A673 (cell line): Measurements from ENCODE around the gene NTN3. TPM values are rescaled to one million over a fixed set of nuclear protein-coding genes. Genes with fewer than 3 reads are reported as not detected.

Source experiments
- BruUV-seq: library from RNA; stranded (reverse); fragments of 400-500 nt; replicated peaks from 2 replicates; lab custom pipeline; 2021; lab: Mats Ljungman, UMichigan
- CTCF ChIA-PET: fragments of 300-600 bp; sonication (Branson Sonifier 250); formaldehyde crosslinking; loops from one replicate; lab custom pipeline; 2022; ENCODE audit warnings: antibody characterized with exemption; lab: Charles Lee
- POLR2A ChIA-PET: fragments of 300-600 bp; sonication (Branson Sonifier 250); formaldehyde crosslinking; loops from one replicate; lab custom pipeline; 2022; ENCODE audit warnings: antibody characterized with exemption; ENCODE audit not compliant: low non-redundant PET; lab: Charles Lee
- DNase-seq: peaks from one replicate; pipeline ENCODE4 v3.0.0-alpha.2; 2015; ENCODE audit warnings: low spot score
- H3K27ac ChIP-seq: fragments of 200-600 bp; sonication (generic); 2 replicates; pipeline ENCODE4 v1.5.1; 2016; ENCODE audit warnings: mixed run types, low read depth, mild to moderate bottlenecking, mixed read lengths, antibody characterized with exemption, low read length; ENCODE audit not compliant: poor library complexity, severe bottlenecking
- H3K27me3 ChIP-seq: fragments of 200-600 bp; sonication (generic); replicated peaks from 2 replicates; pipeline ENCODE4 v1.6.1; 2017; ENCODE audit warnings: mixed run types, low read depth, mild to moderate bottlenecking, mixed read lengths, antibody characterized with exemption, low read length; ENCODE audit not compliant: insufficient read depth, poor library complexity
- H3K36me3 ChIP-seq: fragments of 200-600 bp; sonication (generic); 2 replicates; pipeline ENCODE4 v1.6.1; 2016; ENCODE audit warnings: mixed run types, mild to moderate bottlenecking, mixed read lengths, antibody characterized with exemption, low read length; ENCODE audit not compliant: insufficient read depth, poor library complexity, severe bottlenecking
- H3K4me1 ChIP-seq: fragments of 200-600 bp; sonication (generic); 2 replicates; pipeline ENCODE4 v1.6.1; 2017; ENCODE audit warnings: mixed run types, mild to moderate bottlenecking, mixed read lengths, antibody characterized with exemption, low read length; ENCODE audit not compliant: insufficient read depth, poor library complexity, severe bottlenecking
- H3K4me3 ChIP-seq: fragments of 200-600 bp; sonication (generic); 2 replicates; pipeline ENCODE4 v1.5.1; 2016; ENCODE audit warnings: low read depth, mixed run types, mild to moderate bottlenecking, mixed read lengths, low read length; ENCODE audit not compliant: poor library complexity, severe bottlenecking
- H3K9me3 ChIP-seq: fragments of 200-600 bp; sonication (generic); 2 replicates; pipeline ENCODE4 v1.6.1; 2016; ENCODE audit warnings: mixed run types, low read depth, mild to moderate bottlenecking, mixed read lengths, antibody characterized with exemption, low read length; ENCODE audit not compliant: poor library complexity, severe bottlenecking
- EZH2 ChIP-seq: fragments of 200-600 bp; sonication (generic); IDR thresholded peaks from 2 replicates; pipeline ENCODE4 v1.6.1; 2017; ENCODE audit warnings: borderline replicate concordance, low read depth, mild to moderate bottlenecking, mixed read lengths, antibody characterized with exemption, low read length; ENCODE audit not compliant: poor library complexity, severe bottlenecking
- intact Hi-C: fragments of 100-400 bp; cut with micrococcal nuclease; formaldehyde crosslinking; loops from one replicate; pipeline ENCODE4 v1.10.0; 2022; ENCODE audit not compliant: unreplicated experiment
- microRNA-seq: library from miRNA; unstranded; fragments of <30 nt; microRNA quantifications from one replicate; pipeline ENCODE4 v1.2.0, GENCODE V29; 2021
- total RNA-seq: library from RNA; stranded (reverse); gene quantifications from 2 replicates; pipeline ENCODE4 v1.2.3, GENCODE V29; 2021
- TF ChIP-seq, protein P1 (sequence below): fragments of 300-800, 200-600 bp; sonication (generic); conservative IDR thresholded peaks from 2 replicates; pipeline ENCODE4 v1.5.1; 2017; ENCODE audit warnings: low read depth, mild to moderate bottlenecking, antibody characterized with exemption, low read length, moderate library complexity, mixed read lengths

Gene NTN3
- total RNA-seq, 1 experiment from 2014 or later, result 1.6 TPM

- peaks cover 11% of the 10 kb centered on the region for H3K36me3 ChIP-seq
- ChIA-PET CTCF (interaction anchor here (1.0 kb wide), 1 partner anchor 18 kb away, joined by 4 read pairs; no protein-coding TSS in a partner anchor), POLR2A (interaction anchor here (0.6 kb wide), 2 partner anchors 24 to 368 kb away, joined by 3 to 26 read pairs; no protein-coding TSS in a partner anchor)
- H3K9me3 ChIP-seq, result no peaks in the 10 kb centered on the region
- BruUV-seq, result no TSS peak
- peak; percentile 94 for DNase-seq
- TF ChIP-seq, protein P1, sequence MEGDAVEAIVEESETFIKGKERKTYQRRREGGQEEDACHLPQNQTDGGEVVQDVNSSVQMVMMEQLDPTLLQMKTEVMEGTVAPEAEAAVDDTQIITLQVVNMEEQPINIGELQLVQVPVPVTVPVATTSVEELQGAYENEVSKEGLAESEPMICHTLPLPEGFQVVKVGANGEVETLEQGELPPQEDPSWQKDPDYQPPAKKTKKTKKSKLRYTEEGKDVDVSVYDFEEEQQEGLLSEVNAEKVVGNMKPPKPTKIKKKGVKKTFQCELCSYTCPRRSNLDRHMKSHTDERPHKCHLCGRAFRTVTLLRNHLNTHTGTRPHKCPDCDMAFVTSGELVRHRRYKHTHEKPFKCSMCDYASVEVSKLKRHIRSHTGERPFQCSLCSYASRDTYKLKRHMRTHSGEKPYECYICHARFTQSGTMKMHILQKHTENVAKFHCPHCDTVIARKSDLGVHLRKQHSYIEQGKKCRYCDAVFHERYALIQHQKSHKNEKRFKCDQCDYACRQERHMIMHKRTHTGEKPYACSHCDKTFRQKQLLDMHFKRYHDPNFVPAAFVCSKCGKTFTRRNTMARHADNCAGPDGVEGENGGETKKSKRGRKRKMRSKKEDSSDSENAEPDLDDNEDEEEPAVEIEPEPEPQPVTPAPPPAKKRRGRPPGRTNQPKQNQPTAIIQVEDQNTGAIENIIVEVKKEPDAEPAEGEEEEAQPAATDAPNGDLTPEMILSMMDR, result no peak
- no peak for TF ChIP-seq EZH2
- intact Hi-C loops, result no loop called here
- H3K4me3 ChIP-seq, result peak within 1 kb of the TSS; percentile 65
- peaks cover 12% of the 10 kb centered on the region for H3K4me1 ChIP-seq
- no peaks in the 10 kb centered on the region for H3K27me3 ChIP-seq
- H3K27ac ChIP-seq, result peak within 1 kb of the TSS; percentile 77
Observed at GRCh38 chr16:2520097-2520783, 49.1 kb downstream of the NTN3 start, which contains the start of gene AMDHD2. Gene AMDHD2 (plus strand): TSS chr16:2520371. CDS start chr16:2520459, 88 bp downstream.

DNA sequence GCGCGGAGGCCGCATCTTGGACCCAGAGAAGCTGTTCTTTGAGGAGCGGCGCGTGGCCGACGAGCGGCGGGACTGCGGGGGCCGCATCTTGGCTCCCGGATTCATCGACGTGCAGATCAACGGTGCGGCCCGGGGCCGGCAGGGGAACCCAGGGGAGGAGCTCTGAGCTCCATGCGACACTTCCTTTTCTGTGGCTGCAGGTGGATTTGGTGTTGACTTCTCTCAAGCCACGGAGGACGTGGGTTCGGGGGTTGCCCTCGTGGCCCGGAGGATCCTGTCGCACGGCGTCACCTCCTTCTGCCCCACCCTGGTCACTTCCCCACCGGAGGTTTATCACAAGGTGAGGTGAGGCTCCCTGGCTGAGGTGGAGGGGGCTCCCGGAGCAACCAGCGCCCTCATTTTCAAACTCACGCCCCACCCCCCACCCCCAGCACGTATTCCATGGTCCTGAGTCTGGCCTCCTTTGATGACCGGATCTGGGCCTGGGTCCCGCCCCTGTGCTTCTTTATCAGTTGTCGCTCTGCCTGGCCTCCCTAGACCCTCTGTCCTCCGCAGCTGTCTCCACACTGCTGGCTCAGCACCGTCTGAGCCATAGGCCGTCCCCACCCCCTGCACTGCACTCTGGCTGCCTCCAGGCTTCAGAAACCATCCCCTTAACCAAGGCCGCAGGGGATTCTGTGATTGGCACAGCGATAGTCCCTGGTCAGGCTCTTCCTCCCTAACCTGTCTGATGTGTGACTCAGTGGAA lies 49.9 kb downstream of the NTN3 start:
- intact Hi-C loops, result no loop called here
- no TSS peak for BruUV-seq
- Histone ChIP-seq H3K36me3 (peaks cover 11% of the 10 kb centered on the region), H3K4me1 (peaks cover 8% of the 10 kb centered on the region), H3K9me3 (no peaks in the 10 kb centered on the region), H3K27ac (peak overlapping the region; percentile 77), H3K4me3 (peak overlapping the region; percentile 65), H3K27me3 (no peaks in the 10 kb centered on the region)
- TF ChIP-seq, protein P1, result no peak
- no peak for TF ChIP-seq EZH2
- POLR2A ChIA-PET, result no interaction called here
- CTCF ChIA-PET, result interaction anchor here (0.5 kb wide), 1 partner anchor 10 kb away, joined by 3 read pairs; no protein-coding TSS in a partner anchor
- DNase-seq, result no peak

Small RNAs within 50 kb of the gene (microRNA-seq; reads per million reads assigned to microRNA genes)
- 2.4 reads per million for gene MIR6767
- gene MIR6768, result 8.6 reads per million, percentile 27 among the genes with 10 or more reads in this experiment

Other genes with a start within 250 kb of the NTN3 start
- 36.0 and 41.6 TPM in 2 replicates for gene E4F1, start 247.7 kb upstream of the NTN3 start, total RNA-seq
- 2.7 and 3.1 TPM in 2 replicates for gene DNASE1L2, start 234.9 kb upstream of the NTN3 start, total RNA-seq
- 55.3 and 83.6 TPM in 2 replicates for gene ECI1, start 219.7 kb upstream of the NTN3 start, total RNA-seq
- gene RNPS1, start 203.2 kb upstream of the NTN3 start, total RNA-seq, result 345 and 365 TPM in 2 replicates
- 9.0 and 13.7 TPM in 2 replicates for gene ABCA3, start 130.6 kb upstream of the NTN3 start, total RNA-seq
- gene CCNF, start 41.9 kb upstream of the NTN3 start, total RNA-seq, result 71.7 and 76.1 TPM in 2 replicates
- gene TEDC2, start 11.2 kb upstream of the NTN3 start, total RNA-seq, result 48.5 and 51.9 TPM in 2 replicates
- gene TBC1D24, start 3.8 kb downstream of the NTN3 start, total RNA-seq, result 24.2 and 27.1 TPM in 2 replicates
- 231 and 252 TPM in 2 replicates for gene ATP6V0C, start 42.7 kb downstream of the NTN3 start, total RNA-seq
- gene AMDHD2, start 49.1 kb downstream of the NTN3 start, total RNA-seq, result 52.2 and 53.3 TPM in 2 replicates
- gene CEMP1, start 60.1 kb downstream of the NTN3 start, total RNA-seq, result not detected in 2 replicates
- 31.6 and 37.9 TPM in 2 replicates for gene PDPK1, start 66.7 kb downstream of the NTN3 start, total RNA-seq
- gene KCTD5, start 211.2 kb downstream of the NTN3 start, total RNA-seq, result 33.1 and 35.6 TPM in 2 replicates
- gene PRSS27, start 248.9 kb downstream of the NTN3 start, total RNA-seq, result 1.3 and 3.0 TPM in 2 replicates